Transverse colon (tissue), 3 donors: ENCODE data around the gene FAU.

ENCODE experiments used
- POLR2A ChIP-seq: fragments of 450-650 bp; IDR thresholded peaks from one replicate; pipeline ENCODE4 v1.6.1; 2016; ENCODE audit warnings: antibody characterized with exemption, mild to moderate bottlenecking, moderate library complexity
- TF ChIP-seq, protein P1 (sequence below), 5 experiments: fragments of 200-600 bp in 3 of 5; fragments of 450-650 bp in 2 of 5; sonication (generic) in 3 of 5; IDR thresholded peaks; 1 replicate in 2 of 5; 2 replicates in 3 of 5; pipeline ENCODE4 v1.5.1; 2016 to 2017; ENCODE audit warnings: antibody characterized with exemption in 5 of 5, inconsistent platforms in 3 of 5, mild to moderate bottlenecking in 2 of 5, moderate library complexity in 1 of 5

DNA sequence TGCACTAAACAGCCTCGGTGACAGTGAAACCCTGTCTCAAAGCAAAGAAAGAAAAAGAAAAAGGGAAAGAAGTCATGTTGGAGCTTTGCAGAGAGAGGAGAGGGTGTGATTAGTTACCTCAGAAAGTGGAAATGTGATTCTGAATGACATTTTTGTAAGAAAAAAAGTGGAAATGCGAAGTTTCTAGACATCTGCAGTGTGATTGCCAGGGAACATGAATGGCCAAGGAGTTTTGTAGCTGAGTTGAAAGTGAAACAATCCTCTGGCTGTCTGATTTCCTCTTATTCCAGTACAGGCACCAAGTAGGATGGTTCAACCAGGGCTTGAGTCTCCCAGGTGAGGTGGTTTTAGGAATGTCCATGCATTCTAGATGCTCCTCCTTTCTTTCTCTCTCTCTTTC is 30.2 kb upstream of the FAU start:
- TF ChIP-seq, protein P1, sequence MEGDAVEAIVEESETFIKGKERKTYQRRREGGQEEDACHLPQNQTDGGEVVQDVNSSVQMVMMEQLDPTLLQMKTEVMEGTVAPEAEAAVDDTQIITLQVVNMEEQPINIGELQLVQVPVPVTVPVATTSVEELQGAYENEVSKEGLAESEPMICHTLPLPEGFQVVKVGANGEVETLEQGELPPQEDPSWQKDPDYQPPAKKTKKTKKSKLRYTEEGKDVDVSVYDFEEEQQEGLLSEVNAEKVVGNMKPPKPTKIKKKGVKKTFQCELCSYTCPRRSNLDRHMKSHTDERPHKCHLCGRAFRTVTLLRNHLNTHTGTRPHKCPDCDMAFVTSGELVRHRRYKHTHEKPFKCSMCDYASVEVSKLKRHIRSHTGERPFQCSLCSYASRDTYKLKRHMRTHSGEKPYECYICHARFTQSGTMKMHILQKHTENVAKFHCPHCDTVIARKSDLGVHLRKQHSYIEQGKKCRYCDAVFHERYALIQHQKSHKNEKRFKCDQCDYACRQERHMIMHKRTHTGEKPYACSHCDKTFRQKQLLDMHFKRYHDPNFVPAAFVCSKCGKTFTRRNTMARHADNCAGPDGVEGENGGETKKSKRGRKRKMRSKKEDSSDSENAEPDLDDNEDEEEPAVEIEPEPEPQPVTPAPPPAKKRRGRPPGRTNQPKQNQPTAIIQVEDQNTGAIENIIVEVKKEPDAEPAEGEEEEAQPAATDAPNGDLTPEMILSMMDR (IDR thresholded peaks at IDR 0.05), result no peak
- TF ChIP-seq POLR2A, result no peak
